SHP77 (cell line): ENCODE measurements around the gene TIFAB.

Experiments used
- DNase-seq, 2 experiments: peaks; one replicate each; lab custom pipeline; 2025; lab: John Stamatoyannopoulos, UW

Gene TIFAB

DNA sequence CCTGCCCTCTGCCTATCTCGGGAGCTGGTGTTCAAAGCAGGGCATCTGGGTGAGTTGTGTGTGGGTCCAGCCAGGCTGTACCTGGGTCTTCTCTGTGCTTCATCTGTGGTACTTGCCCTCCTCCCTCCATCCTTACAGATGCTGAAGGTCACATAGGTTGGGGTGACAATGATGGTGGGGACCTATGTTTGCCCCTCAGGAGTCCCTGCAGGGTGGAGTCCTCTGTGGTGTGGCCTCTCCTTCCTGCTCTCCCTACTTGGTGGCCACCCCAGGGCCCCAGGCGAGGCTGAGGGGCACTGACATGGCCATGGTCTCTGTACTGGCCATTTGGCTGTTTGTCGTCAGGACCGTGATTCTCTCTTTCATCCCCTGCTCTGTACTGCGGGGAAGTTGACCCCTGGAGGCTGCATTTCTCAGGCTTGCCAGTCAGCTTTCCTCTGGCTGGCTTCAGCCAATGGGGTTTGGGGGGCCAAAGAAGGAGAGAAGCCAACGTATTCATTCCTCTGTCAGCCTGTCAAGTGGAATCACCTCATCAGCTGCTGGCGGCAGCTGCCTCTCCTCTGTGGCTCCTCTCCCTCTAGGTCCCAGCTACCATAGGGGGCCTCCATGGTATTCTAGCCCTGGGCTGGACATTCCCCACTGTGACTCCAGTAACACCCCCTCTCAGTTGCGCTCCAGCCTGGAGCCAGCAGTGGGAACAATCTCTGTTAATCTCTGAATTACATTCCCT lies 9.6 kb downstream of the TIFAB start:
- DNase-seq = no peak

DNA sequence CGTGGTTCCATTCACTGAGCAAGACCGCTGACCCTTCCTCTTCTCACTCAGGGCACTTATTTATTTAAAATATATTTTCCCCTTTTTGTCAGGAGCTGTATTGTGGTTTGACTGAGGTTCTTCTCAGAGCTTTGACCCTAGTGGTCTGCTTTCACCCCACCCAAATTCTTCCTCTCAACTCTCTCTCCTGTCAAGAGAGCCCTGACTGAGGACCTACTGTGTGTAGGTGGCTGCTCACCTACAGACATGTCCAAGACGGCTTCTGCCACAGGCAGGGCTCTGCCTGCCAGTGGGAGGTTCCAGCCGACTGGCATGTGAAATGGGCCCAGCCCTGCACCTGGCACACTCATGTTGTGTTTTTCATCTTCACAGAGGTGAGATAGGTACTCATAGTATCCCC lies 10.2 kb downstream of the TIFAB start:
- DNase-seq = no peak

DNA sequence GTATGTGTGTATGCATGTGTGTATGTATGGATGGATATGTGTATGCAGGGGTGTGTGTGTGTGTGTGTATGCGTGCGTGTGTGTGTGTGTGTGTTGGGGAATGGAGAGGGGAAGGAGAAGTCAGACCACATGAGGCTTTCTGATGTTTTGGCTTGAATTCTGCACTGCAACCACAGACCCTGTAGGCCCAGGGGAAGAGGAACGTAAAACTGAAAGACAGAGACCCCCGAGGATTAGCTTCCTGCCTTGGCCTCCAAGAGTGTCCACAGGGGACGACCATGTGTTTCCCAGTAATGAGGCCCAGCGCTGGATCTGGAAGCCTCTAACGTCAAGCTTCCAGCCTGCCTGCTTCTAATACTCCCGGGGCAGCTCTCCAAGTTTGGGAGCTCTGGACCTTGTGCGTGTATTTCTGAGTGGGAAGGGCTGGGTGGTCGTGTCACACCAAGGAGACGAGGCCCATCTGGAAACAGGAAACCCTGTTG lies 10.8 kb downstream of the TIFAB start:
- no peak for DNase-seq

DNA sequence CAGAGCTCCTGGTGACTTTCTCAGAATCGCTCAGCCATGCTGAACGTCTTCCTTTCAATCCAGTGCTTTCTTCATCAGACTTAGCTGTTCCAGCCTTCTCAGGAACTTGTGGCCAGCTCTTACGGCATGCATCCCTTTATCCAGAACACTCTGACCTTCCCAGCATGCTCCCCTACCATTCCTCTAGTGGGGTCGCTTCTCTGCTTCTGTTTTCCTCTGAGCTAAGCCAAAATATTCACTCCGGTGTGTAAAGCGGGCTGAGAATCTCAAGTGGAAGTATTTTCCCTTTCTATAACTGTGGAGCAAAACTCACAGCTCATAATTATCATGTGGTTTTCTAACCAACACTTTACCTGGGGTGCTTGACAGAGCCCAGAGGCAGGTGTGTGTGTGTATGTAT lies 11.2 kb downstream of the TIFAB start:
- no peak for DNase-seq

DNA sequence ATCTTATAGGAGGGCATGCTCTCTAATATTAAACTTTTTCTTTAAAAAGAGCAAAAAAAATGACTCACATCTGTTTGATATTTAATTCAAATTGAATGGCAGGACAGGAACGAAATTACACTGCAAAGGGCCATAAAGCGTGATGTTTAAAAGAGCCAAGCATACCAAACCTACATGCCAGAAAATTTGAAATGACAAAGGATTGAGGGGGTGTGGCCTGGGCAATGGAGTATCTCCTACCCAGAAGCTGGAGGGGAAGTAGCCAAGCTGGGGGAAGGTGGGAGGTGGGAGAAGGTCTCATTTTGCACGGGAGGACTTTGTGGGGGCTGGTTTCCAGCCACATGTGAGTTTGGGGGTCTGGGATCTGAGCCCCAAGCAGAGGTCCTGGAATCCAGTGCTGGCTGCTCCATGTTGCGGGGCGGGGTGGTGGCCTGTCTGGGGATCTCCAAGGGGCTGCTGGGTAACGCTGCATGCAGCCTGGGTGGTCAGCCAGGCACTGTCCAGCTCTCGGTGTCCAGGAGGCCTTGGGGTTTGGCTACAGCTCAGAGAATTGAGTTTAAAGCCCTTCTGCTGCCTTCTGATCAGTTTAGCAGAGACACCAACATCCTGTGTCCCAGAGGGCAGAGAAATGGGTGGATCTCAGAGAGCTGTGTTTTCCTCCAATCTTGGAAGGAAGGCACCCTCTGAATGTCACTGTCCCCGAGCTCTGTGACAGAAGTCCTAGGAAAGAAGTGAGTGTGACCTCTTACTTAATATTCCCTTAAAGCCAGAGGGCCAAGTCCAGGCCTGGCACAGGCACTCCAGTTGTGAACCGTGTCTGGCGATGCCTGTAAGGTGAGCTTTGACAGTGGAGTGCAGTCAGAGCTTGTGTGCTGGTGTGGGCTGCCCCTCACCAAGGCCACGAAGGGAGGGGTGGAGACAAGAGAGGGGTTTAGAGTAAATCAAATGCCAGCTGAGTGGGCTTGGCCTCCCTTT lies 12.6 kb downstream of the TIFAB start:
- DNase-seq = no peak

DNA sequence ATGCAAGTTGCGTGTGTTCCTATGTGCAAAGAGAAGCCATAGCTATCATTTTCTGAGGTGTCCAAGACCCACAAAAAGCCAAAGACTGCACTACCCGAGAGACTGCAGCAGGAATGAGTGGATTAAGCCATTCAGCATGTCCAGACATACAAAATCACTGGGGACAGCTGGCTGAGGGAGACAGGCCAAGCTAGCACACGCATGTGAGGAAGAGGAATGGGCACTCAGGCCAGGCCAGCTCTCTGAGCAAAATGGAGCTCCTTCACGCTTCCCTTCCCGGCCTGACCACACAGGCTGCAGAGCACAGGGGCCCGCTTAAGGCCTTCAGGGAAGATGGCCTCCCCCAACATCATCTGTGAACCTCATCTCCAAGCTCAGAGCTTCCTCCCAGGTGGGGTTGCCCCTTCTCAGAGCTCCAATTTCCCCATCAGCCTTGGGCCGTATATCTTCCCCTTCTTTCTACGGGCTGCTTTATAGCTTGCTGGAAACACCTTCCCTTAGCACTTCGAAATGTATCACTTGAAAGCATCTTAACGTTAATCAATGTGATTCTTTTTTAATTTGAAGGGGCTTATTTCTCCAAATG lies 13.4 kb downstream of the TIFAB start:
- no peak for DNase-seq

DNA sequence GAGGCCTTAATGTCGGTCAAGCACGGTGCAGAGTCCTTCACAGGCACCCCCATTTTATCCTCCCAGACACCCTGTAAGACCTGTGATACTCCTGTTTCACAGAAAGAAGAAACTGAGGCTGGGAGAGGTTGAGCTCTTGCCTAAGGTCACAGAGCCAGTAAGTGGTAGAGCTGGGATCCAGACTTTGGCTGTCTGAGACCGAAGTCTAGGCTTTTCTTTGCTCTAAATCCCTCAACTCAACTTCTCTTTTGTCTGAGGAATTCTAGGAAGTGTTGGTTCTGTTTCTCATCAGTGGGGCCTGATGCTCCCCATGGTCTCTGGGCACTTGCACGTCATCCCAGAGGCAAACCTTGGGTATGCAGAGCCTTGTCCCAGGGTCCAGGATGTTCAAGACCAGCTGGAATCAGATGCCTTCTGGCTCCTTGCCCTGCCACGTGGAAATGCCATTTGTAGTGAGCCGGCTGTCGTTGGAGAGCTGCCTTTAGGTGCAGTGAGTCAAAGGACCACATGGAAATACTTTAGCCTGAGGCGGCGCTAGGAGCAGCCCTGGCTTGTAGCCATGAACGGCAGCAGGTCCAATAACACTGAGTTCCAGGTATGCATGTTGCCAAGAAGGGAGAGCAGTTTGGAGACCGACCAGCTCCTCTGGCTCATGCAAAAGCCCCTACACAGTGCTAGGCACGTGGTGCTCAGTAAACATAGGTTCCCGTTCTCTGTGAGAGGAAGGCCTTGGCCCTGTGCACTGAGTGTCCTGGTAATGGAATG lies 14.2 kb downstream of the TIFAB start:
- peak; percentile 7 to 28 for DNase-seq

DNA sequence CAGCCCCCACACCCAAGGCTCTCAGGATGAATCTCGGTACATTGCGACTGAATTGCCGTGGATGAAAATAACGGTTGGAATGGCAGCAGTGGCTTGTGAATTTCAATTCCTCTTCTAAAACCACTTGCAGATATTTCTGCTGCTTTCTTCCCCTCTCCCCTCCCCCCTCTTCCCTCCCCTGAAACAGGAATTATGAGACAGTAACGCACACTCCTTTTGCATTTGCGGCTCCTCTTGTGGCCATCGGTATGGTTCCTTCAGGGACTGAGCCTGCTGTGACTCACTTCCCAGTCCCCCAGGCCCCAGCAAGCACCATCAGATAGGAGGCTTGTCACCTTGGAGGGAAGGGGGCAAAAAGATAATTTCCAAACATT lies 14.7 kb downstream of the TIFAB start:
- no peak for DNase-seq

DNA sequence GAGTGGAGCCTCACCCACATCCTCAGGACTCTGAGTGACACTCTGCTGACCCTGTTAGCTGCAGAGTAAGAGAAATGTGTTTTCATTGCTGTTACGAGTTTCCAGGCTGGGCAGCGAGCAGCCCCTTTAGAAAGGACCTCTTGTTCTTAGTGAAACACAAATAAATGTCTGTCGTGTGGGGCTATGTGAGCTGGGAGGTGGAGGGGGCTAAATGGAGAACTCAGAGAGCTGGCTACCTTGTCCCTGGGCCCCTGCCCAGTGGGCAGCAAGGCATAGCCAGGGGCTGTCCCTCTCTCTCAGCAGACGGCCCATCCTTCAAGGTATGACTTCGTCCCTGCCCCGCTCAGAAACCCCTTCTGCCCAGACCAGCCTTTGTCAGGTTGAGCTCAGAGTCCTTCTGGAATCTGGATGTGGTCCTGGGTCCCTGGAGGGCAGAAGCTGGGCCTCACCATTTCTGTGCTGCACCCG lies 15.2 kb downstream of the TIFAB start:
- DNase-seq = no peak

DNA sequence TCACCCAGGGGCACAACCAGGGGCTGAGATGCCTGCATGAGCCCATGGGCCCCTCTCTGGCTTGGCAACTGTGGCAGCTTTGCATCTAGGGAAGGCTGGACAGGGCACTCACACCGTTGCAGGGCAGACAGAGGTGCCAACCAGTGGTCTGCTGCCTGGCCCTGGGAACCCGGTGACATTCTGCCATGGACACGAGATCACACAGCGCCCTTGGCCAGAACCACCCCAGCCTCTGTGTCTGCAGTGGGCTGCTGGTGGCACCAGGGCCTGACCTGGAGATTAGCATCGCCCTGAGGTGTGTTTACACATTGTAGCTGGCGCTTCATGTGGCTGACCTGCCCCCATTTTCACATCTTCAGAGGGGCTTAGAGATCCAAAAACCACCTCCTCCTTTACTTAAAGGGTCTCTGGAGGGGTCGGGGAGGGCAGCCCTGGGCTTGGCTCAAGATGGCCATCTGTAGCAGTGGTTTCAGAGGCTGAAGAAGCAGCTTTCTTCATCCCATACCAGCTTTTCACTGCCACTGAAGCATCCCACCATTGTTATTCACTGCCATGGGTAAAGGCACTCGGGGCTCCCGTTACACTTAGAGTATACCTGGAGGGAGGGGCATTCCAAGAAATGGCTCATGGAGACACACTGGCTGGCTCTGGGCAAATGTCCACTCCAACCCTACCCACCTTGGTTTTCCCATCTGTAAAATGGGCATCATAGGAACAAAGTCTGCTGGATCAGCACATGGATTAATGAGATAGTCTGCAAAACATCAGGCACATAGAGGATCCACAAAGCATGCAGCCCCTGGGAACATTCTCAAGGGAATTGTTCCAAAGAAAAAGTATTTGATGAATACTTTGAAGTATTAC lies 16.5 kb downstream of the TIFAB start:
- no peak for DNase-seq

DNA sequence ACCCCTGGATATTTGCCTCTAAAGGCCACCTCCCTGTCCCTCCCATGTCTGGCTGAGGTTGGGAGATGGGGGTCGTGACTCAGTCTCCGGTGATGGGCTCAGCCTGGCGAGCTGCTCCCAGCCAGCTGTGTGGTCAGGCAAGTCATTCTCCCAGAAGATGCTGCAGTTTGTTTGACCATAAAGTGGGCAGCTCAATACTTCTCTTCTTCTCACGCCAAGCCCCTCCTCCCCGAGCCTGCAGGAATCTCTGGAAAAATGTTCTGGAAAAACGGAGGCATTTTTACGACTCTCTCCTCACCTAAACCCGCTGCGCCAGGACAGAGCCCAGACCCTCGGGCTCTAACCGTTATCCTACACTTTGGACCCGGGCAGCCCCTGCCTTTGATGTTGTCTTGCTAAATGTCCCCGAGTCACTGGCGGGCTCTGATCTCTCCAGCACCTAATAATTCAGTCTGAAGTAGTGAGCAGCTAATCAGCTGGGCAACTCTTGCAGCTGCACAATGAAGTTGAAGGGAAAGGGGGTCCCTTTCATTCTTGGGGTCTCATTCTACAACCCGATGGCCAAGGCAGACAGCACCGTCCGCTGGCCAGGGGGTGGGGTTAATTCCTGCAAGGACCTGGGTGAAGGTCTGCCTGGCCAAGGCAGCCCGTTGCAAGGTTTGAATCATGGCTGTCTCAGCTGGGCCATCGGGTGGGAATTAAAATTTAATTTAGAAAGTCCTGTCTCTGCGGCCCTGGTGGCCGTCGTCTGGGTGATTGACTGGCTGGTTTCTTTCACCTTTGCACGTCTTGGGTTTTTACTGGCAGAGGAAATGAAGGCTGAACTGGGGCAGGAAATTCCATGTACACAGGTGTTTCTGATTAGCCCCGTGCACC lies 17.3 kb downstream of the TIFAB start:
- no peak for DNase-seq

DNA sequence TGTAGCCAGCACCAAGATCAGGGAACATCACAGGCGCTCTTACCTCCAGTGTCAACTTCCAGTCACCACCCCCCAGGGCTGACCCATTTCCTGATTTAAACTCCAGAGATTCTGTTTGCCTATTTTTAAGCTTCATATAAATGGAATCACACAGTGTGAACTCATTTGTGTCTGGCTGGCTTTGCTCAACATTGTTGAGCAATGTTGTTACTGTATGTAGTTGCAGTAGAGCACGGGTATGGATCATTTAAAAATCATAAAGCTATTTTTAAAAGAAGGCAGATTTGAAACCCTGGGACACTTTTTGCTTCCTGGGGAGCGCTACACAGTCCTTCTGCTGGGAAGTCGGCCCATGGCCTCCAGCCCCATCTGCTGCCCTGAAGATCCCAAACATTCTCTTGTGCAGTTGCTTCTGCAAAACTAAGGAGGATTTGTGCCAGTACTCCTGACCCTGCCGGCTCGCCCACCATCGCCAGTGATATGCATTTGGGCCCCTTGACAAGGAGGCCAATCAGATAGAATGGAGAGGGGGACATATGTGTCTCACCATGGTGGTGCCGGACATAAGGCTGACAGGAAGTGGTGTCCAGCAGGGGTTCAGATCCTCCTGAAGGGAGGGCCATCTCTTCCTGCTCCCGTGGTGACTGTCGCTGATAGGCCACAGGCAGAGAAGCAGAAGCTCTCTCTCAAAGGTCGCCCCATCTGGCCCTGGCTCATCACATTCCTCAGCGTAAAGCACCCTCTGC lies 18.3 kb downstream of the TIFAB start:
- no peak for DNase-seq

DNA sequence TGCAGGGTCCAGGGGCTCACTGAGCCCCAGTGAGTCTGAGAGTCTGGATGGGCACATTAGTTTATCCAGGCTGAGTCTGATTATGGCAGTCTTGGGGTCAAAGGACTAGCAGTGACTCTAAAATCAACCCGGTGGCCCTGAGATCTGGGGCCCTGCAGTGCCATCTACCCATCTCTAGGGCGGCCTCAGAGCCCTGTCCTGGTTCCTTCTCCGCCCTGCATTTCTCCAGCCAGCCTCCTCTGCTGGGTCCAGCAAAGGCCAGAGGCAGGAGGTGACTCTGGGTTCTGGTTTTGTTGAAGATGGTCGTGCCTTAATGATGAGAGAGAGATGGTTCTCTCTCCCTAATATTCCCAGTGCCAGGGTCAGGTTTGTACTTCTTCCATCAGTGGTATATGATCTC lies 20.0 kb downstream of the TIFAB start:
- no peak for DNase-seq

DNA sequence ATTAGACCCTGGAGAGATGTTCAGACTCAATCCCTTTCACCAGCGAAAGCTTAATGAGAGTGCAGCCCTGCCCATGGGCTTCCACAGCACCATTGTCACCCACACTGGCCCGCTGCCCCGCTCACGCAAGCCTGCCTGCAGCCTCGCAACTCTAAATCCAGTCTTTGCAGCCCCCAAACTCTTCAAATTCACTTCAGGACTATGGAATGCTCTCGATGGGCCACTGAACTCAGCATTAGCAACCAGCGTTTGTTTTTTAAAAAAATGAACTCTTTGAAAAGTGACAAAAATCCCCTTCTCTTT lies 22.1 kb downstream of the TIFAB start:
- DNase-seq = no peak

DNA sequence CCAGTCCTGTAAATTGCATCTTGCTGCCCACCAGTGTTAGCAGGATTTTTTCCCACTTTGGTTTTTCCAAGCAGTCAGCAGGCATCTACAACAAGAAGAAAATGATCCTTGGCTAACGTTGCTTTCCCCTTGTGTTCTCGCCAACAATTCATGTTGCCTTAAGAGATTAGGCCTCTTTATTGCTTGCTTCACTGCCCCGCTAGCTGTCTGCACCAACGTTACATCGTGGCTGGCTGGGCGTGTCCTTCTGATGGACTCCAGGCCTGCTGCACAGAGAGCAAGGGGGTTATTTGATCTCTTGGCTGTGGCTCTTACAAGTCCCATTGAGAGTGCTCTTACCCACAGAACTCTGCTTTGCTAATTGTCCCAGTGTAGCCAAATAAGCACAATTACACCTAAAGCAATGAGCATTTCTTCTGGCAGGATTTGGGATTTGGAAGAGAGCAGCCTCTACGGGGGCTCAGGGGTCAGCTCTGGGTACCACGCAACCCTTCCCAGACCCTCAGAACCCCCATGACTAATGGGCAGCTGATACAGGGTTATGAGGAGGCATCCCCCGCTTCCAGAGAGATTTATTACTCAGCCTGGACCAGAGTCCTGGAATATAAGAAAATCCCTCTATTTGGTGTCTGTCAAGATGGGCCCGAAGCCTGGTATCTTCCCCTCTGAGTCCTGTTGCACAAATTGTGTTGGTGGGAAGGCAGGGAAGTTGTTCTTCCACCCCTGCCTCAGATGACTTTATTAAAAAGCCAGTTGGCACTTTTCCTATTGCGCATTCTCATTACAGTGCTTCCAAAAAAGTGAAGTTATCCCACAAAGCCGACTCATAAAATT lies 22.6 kb downstream of the TIFAB start:
- DNase-seq = no peak

DNA sequence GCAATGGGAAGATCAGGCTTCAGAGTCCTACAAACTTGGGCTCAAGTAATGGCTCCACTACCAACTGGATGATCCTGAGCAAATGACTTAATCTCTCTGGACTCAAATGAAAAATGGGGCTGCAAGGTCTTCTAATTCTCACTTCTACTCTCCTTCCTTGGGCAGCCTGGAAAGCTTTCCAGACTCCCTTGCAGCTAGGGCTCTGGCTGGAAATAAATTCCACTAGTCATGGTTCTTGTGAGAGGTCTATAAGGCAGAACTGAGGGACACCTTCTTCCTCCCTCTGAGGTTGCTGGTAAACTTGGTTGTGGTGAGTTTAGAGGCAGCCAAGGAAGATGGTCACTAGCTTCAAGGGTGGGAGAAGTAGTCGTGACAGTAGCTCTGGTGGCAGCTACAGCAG lies 23.6 kb downstream of the TIFAB start:
- DNase-seq = no peak

DNA sequence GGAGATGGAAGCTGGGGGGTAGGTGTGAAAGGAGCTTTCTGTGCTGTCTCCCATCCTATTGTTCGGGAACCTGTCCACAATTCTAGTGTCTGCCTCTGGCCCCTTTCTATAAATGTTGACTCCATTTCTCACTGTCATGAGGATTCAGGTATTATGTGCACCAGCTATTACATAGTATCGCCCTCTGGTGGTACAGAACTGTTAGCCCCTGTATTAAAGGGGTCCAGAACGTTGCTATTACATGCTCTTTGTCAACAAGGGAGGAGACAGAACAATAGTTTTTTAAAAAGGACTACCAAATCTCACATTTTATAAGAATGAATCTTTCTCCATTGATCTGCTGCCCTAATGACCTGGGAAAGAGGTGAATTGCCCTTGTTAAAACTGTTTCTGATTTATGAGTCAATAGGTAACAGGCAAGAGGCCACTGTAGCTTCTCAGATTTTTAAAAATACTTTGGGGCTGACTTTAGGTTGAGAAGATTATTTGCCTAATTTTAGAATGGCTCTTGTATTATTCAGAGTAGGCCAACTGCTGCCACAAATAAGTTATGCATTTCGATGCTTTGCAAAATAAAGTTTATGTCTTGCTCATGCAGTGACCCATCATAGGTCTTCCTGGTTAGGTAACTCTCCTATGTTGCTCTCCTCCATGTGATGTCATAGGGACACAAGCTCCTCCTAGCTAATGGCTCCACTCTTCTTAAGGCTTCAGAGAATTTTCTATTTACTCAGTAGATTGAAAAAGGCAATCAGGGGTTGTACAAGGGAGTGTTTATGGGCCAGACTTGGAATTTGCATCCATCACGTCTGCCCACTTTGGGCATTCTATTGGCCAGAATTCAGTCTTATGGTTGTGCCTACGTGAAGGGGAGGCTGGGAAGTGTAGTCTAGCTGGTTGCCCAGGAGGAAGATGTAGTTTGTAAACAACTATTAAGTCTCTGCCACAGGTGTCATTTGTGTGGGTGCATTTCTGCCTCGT lies 25.8 kb downstream of the TIFAB start:
- DNase-seq = peak; percentile 21 to 45
